NCI-H446 (cell line): ENCODE measurements around the gene MREG.
A peak's percentile ranks its signal among the peaks of the same experiment; 100 is the strongest.

Experiments used
- DNase-seq, 2 experiments: peaks; one replicate each; lab custom pipeline; 2025; lab: John Stamatoyannopoulos, UW

The MREG gene

DNA sequence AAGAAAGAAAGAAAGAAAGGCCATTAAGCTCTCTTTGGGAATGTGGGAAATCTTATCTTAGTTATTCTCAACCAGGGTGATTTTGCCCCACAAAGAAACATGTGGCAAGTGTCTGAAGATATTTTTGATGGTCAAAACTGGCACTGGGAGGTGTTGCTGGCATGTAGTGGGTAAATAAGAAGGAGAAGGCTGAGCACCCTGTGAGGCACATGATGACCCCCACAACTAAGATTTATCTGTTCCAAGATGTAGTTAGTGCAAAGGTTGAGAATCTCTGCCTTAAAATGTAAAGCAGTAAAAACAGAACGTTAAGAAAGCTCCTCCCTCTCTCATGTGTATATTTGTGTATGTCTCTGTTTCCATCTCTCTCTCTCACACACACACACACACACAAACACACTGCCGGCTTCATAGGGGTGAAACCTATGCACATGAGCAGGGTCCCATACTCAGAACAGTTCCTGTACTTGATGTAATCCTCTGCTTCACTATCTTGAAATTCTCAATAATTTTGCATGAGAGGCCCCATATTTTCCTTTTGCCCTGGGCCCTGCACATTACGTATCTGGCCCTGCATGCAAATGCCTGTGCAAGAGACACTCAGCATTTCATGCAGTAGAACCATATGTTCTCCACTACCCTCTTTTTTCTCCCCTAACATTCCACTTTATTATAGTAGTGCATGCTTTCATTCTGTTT, 94.3 kb downstream of the MREG start:
- DNase-seq, result no peak

DNA sequence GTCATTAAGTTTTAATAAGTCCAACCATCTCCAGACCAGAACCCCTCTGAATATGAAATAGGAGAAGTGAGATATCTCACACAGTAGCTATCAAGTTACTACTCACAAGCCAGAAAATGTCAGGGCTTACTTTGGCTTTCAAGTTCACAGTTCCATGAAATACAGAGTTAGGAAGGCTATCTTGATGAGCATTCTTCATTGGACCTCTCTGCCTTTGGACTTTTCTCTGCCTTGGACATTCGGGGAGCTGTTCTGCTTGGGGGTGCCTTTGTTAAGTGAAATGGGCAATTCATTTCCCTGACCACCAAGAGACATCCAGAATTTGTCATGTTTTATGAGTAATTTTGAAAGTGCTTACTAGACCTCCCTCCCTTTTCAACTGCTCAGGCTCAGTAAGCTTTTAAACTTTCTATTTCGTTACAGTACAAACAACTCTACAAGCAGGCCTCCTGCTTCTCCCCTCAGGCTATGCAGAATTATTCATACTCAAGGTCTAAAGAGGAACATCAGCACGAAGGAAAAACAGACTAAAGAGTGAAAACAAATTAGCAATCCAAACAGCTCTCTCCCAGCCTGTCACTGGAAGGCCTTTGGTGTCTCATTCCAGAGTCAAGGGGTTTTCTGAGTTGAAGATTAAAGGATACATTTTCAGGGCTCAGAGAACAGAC, 95.3 kb downstream of the MREG start:
- DNase-seq, result no peak

DNA sequence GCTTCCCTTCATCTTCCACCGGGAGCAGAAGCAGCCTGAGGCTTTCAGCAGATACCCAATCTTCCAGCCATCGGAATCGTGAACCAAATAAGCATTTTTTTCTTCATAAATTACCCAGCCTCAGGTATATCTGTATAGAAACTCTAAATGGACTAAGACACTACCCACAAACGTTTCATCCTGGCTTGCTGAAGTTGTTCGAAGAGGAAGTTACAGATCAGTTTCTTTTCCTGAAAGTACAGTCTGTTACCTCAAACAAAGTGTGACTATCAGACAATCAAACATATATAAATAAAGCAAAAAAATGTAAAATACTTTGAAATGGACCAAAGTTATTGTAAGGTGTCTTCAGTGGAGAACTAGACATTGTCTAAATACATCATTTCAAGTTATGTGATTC, 97.9 kb downstream of the MREG start:
- DNase-seq, result no peak

DNA sequence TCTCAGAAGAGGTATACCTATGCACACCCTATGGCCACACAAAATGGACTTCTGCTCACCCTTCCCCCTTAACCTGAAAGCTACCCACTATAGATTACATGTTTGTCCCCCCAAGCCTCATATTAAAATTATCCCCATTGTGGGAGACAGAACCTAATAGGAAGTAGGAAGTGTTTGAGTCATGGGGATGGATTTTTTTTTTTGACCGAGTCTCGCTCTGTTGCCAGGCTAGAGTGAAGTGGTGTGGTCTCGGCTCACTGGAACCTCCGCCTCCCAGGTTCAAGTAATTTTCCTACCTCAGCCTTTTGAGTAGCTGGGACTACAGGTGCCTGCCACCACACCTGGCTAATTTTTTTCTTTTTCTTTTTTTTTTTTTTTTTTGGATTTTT, 98.6 kb downstream of the MREG start:
- no peak for DNase-seq

DNA sequence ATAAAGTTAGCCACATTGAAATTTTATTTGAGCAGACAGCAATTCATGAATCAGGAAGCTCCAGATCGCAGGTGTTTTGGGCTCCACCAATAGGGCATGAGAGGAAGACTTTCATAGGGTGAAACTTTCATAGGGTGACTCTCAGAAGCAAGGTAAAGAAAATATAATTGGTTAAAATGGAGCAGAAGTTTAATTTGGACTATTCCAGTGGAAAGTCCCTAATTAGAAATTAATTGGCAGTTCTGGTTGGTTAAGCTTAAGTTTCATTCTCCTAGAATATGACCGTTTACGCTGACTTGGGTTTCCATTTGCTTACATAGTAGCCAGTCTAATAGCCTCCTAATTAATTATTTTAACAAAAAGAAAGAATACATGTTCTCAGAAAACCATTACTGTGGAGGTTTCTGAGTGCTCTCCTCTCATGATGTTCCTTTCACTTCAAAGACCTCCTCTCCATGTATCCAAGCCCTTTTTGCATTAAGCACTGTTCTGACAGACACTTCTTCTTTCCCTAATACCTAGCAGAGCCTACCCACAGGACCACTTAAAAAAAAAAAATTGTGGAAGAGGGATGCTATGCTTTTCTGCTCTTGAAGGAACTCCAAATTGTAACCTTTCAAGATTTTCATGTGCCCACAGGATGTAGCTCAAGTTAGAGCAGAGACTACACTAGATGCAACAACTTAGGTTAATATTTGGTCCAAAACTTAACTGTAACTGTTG, 99.1 kb downstream of the MREG start:
- DNase-seq, result no peak

DNA sequence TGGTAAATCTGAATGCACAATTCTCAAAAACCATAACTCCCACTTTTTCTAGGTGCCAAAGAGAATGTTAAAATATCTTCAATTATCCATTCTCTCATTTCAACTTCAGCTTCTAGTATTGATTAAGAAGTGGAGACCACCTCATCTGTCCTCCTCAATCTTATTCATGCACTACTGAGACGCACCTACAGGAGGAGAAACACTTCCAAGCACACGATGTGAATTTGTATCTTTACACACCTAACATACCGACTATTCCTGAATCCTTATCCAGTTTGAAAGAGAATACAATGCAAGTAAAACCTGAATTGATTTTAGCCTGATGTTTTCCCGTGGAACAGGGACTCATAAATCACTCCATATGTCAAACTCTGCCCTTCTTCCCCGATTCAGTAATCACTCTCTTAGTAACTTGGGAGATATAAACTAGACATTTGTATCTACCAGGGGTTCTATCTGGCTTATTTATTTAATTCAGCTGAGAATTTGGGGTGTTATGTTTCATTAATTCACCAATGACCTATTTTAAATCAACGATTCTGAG, 101.0 kb downstream of the MREG start:
- no peak for DNase-seq

DNA sequence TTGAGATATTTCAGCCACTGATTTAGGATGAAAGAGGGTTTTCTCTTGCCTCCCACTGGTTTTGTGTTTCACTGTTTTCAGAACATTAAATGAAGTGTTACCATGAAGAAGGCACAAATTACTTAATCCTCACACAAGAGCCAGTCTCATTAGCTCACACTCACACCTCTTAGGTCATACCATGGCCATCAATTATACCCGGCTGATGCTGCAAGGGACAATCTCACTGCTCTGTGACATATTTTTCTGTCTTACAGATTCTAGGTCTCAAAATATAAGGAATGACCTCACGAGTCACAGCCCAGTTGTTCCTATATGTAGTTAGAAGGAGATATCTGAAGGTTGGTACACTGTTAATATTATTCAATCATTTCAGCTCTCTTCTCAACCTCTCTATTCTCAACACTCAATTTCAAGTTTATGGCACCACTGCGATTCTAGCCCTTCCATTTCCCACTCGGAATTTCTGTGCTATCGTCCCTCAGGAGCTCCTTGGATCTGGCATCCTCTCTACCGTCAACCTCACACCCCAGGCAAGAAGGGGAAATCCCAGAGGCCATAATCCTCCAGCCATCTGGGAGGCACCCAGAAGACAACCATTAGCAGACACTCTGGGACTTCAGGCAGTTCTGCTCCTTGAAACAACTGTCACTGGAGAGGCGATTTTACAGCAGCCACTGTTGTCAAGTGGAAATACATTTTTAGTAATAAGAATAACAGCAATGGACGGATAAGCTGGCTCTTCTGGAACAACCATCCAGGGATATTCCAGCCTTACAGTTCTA, 101.9 kb downstream of the MREG start:
- no peak for DNase-seq

DNA sequence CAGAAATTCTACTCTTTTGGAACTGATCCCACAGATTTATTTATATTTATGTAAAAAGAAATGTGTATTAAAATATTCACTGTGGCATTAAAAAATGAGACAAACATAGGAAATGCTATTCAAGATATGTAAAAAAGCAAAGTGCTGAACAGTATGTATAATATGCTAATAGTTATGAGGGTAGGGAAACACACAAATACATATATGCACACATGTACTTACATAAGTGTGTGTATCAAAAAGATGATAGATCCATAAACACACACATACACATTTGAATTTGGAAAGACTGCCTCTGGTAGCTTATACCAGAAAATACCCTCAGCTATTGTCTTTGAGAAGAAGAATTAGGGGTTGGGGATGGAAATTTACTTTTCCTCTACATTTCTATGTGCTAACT, 103.2 kb downstream of the MREG start:
- DNase-seq, result no peak

DNA sequence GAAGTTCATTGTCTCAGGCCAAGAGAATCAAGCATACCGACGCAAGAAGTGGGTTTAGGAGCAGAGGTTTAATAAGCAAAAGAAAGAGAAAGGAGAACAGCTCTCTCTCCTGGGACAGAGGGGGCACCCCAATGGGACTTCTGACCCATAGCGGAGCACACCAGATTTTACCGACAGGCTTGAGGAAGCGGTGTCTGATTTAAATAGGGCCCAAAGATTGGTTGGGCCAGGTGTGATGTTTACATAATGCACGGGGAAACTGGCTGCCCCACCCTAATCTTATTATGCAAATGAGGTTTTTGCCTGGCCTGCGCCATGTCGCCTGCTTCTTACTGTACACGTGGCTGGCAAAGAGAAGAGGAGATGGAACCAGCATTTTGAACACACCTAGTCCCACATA, 106.2 kb downstream of the MREG start:
- DNase-seq, result no peak

DNA sequence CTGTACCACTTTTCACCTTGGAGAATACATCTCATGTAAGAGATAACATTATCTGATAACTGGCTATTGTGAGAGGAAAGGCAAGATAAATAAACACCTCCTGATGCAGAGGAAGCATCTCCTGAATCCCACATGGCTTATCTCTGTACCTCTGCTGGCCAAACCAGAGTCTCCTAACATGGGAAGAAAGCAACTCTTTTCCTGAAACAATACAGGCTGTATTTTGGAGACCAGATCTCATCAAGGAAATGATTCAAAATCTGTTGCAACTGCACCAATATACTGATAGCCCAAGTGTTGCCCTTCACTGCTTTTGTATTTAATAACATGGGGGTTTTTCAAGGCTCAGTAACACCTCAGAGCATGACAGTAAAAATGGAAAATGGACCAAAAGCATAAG, 106.9 kb downstream of the MREG start:
- DNase-seq, result no peak

DNA sequence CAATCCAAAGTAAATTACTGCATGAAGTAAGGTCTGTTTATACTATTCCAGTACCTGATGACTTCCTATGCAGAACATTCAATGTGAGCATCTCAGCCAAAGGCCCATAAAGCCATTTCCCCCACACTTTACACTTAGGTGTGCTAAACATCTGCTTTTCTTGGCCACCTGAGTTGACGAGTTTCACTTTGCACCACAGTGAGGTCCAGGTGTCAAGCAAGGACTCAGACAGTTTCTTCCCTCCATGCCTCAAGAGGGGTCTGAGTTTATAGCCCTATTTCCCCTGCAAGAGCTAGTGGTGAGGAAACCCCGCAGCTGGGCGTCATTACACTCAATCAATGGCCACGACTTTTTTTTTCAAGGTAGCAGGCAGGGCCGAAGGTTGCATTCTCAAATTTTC, 107.7 kb downstream of the MREG start:
- no peak for DNase-seq

DNA sequence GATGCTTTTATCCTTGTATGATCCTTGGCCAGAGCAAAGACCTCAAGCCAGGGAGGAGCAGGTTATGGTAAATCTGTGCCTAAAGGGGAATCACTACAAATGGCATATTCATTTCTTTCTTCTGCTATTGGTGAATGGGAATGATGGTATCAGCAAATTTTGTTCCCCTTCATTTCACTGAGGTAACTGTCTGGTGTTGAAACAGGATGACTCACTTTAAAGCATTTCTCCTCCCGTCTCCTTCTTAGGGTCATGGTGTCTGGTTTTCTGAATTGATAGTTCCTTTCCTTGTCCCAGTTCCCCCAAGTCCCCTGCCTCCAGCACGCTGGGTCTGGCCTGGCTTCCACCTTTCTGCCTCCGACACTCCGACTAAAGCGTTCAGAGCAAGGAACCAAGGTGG, 109.2 kb downstream of the MREG start:
- no peak for DNase-seq

DNA sequence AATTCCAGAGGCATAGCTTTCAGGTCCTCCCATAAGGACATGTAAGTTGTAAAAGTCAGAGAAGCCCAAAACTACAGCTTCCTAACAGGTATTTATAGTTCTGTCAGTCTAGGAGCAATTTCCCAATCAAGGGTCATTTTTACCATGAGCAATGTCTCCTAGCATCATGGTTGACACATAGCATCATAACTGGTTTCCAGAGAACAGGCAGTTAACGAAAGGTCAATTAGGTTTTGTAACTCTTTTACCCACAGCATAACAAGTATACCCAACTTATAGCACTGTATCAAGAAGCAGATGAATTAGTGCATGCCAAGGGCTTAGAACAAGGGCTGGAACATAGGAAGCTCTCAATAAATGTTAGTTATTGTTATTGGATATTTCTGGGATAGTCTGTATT, 110.1 kb downstream of the MREG start:
- no peak for DNase-seq

DNA sequence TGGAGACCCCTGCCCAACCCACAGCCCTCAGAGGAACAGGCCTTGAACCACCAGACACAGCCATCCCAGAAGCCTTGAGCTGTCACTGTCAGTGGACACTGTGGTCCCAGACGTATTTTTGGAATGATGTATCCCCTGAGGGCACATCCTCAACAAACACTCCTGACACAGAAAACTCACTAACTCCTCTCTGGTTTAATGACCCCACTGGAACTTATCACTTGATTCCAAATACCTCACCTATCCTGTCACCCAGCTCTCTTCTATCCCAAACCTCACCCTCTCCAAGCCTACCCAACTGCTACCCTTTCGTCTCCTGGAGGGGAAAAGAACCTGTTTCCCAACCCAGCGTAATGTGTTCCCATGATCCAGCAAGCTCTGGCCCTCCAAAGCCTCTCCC, 111.6 kb downstream of the MREG start:
- no peak for DNase-seq

DNA sequence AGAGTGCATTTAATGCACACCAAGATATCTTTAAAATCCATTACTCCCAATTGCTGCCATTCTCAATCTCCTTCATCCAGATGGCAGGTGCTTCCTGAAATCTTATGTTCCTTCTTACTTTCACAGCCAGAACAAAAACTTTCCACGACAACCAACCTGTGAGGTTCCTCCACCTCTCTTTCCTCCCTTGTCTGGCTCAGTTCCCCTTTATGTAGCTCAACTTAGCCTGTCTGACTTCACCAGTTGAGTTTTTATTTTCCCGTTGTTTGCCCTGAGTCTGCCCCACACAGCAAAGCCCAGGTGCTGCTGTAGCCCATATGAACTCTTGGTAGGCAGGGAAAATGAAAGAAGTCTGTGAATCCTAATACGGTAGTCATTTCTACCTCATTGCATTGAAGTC, 112.5 kb downstream of the MREG start:
- no peak for DNase-seq

DNA sequence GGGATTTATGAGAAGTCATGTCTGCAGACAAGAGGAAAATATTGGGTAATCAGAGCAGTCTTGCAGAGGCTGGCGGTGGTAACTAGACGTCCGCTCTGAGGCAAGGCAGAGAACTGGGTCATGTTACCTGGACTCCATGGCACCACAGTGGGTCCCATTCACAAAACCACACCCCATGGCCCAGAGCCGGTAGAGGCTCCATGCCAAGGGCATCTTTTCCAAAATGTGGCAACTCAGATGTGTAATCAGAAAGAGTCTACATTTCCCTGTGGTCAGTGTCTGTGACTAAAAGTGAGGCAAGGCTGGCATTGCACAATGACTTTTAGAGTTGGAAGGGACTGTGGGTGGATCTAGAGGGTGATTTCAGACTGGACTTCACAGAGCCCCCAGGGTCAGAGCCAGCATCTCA, 113.1 kb downstream of the MREG start:
- DNase-seq, result no peak

DNA sequence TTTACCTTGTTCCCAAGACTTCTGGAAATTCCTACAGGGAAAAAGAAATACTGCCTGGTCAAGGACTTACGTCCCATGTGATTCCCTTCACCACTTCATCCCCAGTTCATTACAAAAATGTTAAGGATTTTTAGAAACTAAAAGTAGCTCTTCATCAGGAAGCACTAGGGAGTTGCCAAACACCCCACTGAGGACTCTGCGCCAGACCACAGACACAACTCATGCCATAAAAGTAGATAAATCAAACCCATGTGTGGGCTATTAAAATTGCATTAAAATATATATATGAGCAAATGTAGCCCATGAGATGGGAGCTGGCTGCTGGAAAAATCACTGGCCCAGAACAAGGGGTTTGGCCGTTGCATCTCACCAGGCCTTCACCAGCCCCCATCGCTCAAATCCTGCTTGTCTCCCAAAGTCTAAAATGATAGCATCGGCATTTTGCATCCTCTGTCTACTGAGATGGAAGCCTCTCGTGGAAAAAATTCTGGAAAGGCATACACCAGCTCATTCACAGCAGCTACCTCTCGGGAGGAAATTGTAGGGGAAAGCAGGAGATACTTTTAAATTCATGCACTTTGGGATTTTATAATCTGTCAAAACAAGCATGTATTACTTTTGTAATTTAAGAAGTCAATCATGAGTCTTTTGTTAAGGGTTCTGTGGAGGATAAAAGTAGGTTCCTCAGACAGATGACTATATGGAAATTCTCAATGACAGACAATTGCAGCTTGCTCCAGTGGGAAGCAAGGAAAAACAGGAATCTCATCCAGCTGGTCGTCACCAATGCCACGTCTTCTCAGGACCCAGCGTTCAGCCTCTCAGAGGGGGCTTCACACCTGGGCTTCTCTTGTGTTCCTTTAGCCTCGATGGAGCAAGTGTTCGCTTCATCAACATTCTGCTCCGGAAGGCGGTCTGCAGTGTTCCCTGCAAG, 113.9 kb downstream of the MREG start:
- no peak for DNase-seq

DNA sequence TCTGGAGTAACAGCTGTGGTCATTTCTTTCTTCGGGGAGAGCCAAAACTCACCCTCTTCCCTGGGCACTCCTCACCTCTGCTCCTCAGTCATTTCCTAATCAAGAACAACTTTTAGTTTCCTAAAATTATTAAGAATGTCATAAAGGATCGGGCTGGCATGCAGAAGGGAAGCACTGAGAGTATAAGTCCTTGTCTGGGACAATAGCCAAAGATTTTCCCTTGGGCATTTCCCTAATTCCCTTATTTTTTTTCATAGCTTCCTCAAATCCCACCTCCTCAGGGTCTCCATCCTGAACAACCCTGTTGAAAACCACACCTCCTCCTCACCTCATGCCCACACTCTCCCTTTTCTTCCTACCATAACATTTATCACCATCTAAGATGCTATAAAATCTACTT, 115.0 kb downstream of the MREG start:
- peak in 1 of 2 experiments; percentile 4 for DNase-seq

DNA sequence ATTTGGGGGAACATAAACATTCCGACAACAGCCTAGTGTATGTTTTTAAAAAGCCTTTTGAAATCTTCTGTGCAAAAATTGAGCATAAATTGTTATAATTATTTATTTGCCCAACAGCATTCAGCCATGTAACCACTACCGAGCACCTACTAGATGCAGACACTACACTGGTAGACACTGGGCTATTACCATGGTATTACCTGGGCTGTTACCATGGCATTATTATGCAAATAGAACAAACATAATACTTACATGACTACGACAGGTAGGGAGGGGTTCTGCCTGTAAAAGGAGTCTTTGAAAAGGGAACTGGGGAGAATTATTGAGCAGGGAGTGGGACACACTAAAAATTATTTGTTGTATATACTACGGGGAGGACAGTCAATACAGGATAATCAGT, 116.4 kb downstream of the MREG start:
- no peak for DNase-seq

DNA sequence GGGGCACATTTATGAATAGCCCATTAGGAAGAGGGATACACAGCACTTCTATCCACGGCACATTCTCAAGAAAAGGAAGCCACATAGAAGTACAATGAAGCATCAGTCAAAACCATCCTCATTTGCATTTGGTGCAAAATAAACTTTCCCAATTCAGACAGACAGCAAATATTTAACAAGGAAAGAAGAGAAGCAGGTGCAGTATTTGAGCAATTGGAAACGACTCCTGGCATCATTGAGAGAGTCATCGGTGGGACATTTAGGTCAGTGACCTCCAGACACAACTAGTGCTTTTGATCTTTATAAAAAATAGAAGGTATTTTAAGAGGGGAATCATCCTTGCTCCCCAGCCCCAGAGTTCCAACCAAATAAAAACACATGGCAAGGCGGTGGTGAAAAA, 118.0 kb downstream of the MREG start:
- no peak for DNase-seq
